SH-SY5Y (cell line): ENCODE data around the gene NKAIN4.

Source experiments
- GATA2 ChIP-seq: IDR thresholded peaks from 2 replicates; pipeline ENCODE4 v1.6.1; 2011; ENCODE audit warnings: mild to moderate bottlenecking, low read depth, low read length
- GATA3 ChIP-seq: IDR thresholded peaks from 2 replicates; pipeline ENCODE4 v1.6.1; 2011; ENCODE audit warnings: low read depth, mild to moderate bottlenecking, low read length, moderate library complexity

DNA sequence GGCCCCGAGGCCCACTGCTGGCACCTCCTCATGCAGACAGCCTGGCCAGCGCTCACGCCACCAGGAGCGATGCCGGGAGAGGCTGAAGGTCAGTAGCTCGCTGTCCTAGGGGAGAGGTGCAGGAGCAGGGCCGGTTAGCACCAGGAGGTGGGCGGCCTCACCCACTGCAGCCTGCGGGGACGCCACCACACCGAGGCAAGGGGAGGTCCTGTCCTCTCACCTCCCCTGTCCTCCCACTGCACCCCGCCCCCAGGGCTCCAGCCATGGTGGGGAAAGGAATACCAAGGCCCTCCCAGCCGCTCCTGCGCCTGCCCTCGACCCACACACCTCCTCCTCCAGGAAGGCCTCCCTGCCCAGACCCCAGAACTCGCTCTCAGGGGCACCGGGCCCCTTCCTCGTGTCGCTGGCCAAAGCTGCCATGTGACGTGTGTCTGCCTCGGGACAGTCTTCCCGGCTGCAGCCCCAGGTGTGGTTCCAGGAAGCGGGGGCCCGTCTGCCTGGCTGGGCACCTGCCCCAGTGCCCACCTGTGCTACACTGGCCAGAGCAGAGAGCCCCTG lies 6.5 kb downstream of the NKAIN4 start:
- TF ChIP-seq GATA2: no peak
- TF ChIP-seq GATA3: no peak
